Coronary artery (tissue), 2 donors: ENCODE data around the gene MYO9A.

Source experiments
- DNase-seq: peaks from one replicate; pipeline ENCODE4 v3.0.0-alpha.2; 2017; ENCODE audit warnings: low spot score
- H3K27ac ChIP-seq, 2 donors: fragments of 200-600 bp; sonication (generic); one replicate each; pipeline ENCODE4 v1.5.1; 2016 to 2019
- H3K4me3 ChIP-seq: fragments of 200-600 bp; sonication (generic); 2 replicates; pipeline ENCODE4 v1.5.1; 2016; ENCODE audit warnings: mild to moderate bottlenecking, moderate library complexity
- TF ChIP-seq, protein P1 (sequence below): fragments of 200-600 bp; sonication (generic); IDR thresholded peaks from one replicate; pipeline ENCODE4 v1.5.1; 2019; ENCODE audit warnings: antibody characterized with exemption

Gene MYO9A

GRCh38 chr15:71937650-71938311 is 180.2 kb downstream of the MYO9A start:
- no peak overlapping the region for H3K27ac ChIP-seq
- DNase-seq: no peak
- no peak overlapping the region for H3K4me3 ChIP-seq
- TF ChIP-seq, protein P1, sequence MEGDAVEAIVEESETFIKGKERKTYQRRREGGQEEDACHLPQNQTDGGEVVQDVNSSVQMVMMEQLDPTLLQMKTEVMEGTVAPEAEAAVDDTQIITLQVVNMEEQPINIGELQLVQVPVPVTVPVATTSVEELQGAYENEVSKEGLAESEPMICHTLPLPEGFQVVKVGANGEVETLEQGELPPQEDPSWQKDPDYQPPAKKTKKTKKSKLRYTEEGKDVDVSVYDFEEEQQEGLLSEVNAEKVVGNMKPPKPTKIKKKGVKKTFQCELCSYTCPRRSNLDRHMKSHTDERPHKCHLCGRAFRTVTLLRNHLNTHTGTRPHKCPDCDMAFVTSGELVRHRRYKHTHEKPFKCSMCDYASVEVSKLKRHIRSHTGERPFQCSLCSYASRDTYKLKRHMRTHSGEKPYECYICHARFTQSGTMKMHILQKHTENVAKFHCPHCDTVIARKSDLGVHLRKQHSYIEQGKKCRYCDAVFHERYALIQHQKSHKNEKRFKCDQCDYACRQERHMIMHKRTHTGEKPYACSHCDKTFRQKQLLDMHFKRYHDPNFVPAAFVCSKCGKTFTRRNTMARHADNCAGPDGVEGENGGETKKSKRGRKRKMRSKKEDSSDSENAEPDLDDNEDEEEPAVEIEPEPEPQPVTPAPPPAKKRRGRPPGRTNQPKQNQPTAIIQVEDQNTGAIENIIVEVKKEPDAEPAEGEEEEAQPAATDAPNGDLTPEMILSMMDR: no peak

GRCh38 chr15:71934446-71934845 is 183.5 kb downstream of the MYO9A start:
- TF ChIP-seq, protein P1: no peak
- Histone ChIP-seq H3K27ac (no peak overlapping the region), H3K4me3 (no peak overlapping the region)
- no peak for DNase-seq

DNA sequence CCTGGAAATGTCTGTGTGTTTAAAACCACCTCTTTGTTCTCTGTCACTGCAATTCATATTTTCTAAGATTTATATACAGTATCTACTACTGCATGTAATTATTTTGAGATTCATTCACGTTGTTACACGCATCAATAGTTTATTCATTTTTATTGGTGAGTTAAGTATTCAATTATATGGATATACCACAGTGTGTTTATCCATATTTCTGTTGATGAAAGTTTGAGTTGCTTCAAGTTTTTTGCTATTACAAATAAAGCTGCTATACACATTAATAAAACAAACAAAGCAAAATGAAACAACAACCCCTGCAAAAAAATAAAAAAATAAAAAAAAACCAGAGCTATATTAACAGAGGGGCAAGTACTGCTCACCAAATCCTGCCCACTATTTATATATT is 185.3 kb downstream of the MYO9A start:
- DNase-seq: no peak
- Histone ChIP-seq H3K4me3 (no peak overlapping the region), H3K27ac (no peak overlapping the region)
- TF ChIP-seq, protein P1: no peak

- no peak overlapping the region for H3K4me3 ChIP-seq
- no peak for DNase-seq
- H3K27ac ChIP-seq: no peak overlapping the region
- TF ChIP-seq, protein P1: no peak
Observed at GRCh38 chr15:71931261-71931660, 186.7 kb downstream of the MYO9A start.

DNA sequence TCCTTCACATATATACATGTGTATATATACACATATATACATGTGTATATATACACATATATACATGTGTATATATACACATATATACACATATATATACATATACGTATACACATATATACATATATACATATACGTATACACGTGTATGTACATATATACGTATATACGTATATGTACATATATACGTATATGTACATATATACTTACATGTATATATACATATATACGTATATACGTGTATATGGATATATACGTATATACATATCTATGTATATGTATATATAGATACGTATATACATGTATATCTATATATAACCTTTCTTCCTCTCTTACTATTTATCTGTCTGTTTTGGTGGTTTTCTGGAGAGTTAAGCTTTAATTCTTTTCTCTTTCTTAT is 192.8 kb downstream of the MYO9A start:
- no peak for DNase-seq
- Histone ChIP-seq H3K4me3 (no peak overlapping the region), H3K27ac (no peak overlapping the region)
- TF ChIP-seq, protein P1: no peak

GRCh38 chr15:71921191-71921590 is 196.8 kb downstream of the MYO9A start:
- DNase-seq: no peak
- H3K4me3 ChIP-seq: no peak overlapping the region
- TF ChIP-seq, protein P1: no peak
- H3K27ac ChIP-seq: no peak overlapping the region

DNA sequence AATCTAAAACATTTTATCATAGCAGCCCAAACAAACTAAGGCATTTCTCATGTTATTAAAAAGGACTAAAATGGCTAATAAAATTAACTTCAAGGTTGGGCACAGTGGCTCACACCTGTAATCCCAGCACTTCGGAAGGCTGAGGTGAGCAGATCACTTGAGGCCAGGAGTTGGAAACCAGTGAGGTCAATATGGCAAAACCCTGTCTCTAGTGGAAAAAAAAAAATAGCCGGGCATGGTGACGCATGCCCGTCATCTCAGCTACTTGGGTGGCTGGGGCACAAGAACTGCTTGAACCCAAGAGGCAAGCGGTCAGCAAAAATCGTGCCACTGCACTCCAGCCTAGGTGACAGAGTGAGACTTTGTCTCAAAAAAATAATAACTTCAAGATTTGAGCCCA is 197.4 kb downstream of the MYO9A start:
- TF ChIP-seq, protein P1: no peak
- H3K27ac ChIP-seq: no peak overlapping the region
- no peak for DNase-seq
- H3K4me3 ChIP-seq: no peak overlapping the region
